DND-41 (cell line): Measurements from ENCODE around the gene PGPEP1.

ENCODE experiments used
- ATAC-seq: fragments of 200-7000 bp; cut with Tn5 transposase; 3 replicates; pipeline ENCODE4 v1.9.1; 2021; ENCODE audit warnings: low read depth; ENCODE audit not compliant: insufficient read depth
- DNase-seq: peaks from one replicate; pipeline ENCODE4 v3.0.0-alpha.2; 2020
- H2AFZ ChIP-seq: 2 replicates; pipeline ENCODE4 v1.6.0; 2012; ENCODE audit warnings: low read depth, low read length
- H3K27ac ChIP-seq: 2 replicates; pipeline ENCODE4 v1.5.1; 2012; ENCODE audit warnings: low read length, inconsistent platforms
- H3K27me3 ChIP-seq: fragments of 200-600 bp; sonication (generic); 2 replicates; pipeline ENCODE4 v1.6.0; 2012; ENCODE audit warnings: low read length, mild to moderate bottlenecking, inconsistent platforms; ENCODE audit not compliant: insufficient read depth, poor library complexity
- H3K36me3 ChIP-seq: 2 replicates; pipeline ENCODE4 v1.5.1; 2012; ENCODE audit warnings: low read length, inconsistent platforms; ENCODE audit not compliant: insufficient read depth
- H3K4me1 ChIP-seq: 2 replicates; pipeline ENCODE4 v1.5.1; 2012; ENCODE audit warnings: mild to moderate bottlenecking, low read length; ENCODE audit not compliant: insufficient read depth
- H3K4me2 ChIP-seq: 2 replicates; pipeline ENCODE4 v1.6.0; 2012; ENCODE audit warnings: mild to moderate bottlenecking, moderate library complexity, low read length, inconsistent platforms; ENCODE audit not compliant: insufficient read depth
- H3K4me3 ChIP-seq, 2 experiments: fragments of 200-600 bp in 1 of 2; shearing (Covaris generic) in 1 of 2; 2 replicates each; pipeline ENCODE4 v1.5.1; 2012 to 2016; ENCODE audit warnings: inconsistent platforms in 2 of 2, low read length in 2 of 2, mild to moderate bottlenecking in 2 of 2, low read depth in 1 of 2, moderate library complexity in 1 of 2
- H3K79me2 ChIP-seq: 2 replicates; pipeline ENCODE4 v1.6.0; 2012; ENCODE audit warnings: low read length, inconsistent platforms; ENCODE audit not compliant: insufficient read depth
- H3K9ac ChIP-seq: 2 replicates; pipeline ENCODE4 v1.6.0; 2012; ENCODE audit warnings: low read depth, mild to moderate bottlenecking, inconsistent platforms, low read length, moderate library complexity
- H3K9me3 ChIP-seq: 2 replicates; pipeline ENCODE4 v1.5.1; 2012; ENCODE audit warnings: low read length, moderate library complexity, mild to moderate bottlenecking, inconsistent platforms; ENCODE audit not compliant: insufficient read depth, severe bottlenecking
- H4K20me1 ChIP-seq: 2 replicates; pipeline ENCODE4 v1.6.0; 2012; ENCODE audit warnings: low read length; ENCODE audit not compliant: insufficient read depth
- CTCF ChIP-seq: IDR thresholded peaks from 2 replicates; pipeline ENCODE4 v1.5.1; 2012; ENCODE audit warnings: borderline replicate concordance, low read length, moderate library complexity, mild to moderate bottlenecking; ENCODE audit not compliant: poor library complexity, severe bottlenecking; ENCODE audit errors: extremely low read depth
- EZH2 ChIP-seq: IDR thresholded peaks from 3 replicates; pipeline ENCODE4 v1.6.1; 2012; ENCODE audit warnings: borderline replicate concordance, low read depth, mild to moderate bottlenecking, moderate library complexity, low read length, inconsistent platforms; ENCODE audit not compliant: severe bottlenecking

The PGPEP1 gene

DNA sequence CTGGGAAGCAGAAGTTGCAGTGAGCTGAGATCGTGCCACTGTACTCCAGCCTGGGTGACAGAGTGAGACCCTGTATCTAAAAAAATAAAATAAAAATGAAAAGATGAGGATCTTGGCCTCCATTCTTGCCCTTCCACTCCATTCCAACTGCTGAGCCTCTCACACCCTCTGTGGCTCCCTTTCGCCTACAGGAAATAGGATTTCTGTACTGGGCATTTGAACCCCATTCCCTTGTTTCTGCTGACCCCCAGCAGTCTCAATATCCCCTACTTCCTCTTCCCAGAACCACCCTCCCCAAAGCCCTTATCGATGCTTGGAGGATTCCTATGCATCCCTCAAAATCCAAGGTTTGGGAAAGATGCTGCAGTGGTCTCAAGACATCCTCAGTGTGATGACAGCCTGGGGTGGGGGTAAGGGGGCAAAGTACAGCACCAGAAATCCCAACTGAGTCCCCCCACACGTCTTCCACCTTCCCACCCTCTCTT lies 33.1 kb downstream of the PGPEP1 start:
- Histone ChIP-seq H3K36me3 (no peaks in the 10 kb centered on the region), H3K9ac (no peak overlapping the region), H3K27ac (no peak overlapping the region), H3K9me3 (no peaks in the 10 kb centered on the region), H3K27me3 (no peaks in the 10 kb centered on the region), H3K4me1 (peaks cover 10% of the 10 kb centered on the region), H4K20me1 (no peaks in the 10 kb centered on the region), H3K4me2 (no peak overlapping the region), H3K4me3 (no peak overlapping the region), H3K79me2 (no peaks in the 10 kb centered on the region), H2AFZ (no peak overlapping the region)
- DNase-seq (no peak), ATAC-seq (no peak)
- TF ChIP-seq CTCF: no peak
- no peak for TF ChIP-seq EZH2

DNA sequence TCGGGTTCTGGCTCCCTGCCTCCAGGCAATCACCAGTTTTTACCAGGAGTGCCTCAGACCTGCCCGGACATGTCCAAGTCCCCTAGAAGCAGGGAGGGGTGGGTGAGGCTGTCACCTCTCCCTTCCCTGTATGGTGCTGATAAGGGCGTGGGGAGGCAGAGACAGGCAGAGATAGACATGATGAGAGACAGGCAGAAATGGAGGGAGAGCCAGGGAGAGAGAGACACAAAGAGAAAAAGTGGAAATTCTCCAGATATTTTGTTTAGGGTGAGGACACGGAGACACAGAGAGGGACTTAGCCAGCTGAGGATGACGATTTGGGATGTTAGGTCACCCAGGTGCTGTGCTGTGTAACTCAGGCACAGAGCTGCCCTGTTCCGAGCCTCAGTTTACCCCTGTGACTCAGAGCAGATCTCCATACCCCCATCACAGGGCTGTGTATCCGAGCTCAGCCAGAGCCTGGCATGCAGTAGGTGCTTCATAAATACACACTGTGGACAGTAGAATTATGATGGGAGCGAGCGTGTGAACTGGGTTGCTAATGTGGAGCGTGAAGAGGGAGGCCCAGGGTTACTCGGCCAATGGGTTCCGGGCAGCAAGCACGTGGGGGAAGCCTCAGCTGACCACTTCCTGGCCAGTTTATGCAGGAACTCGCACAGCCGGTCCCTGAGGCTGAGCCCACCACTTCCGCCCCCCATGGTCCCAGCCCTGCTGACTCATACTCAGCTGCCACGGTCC lies 33.7 kb downstream of the PGPEP1 start:
- H4K20me1 ChIP-seq: no peaks in the 10 kb centered on the region
- DNase-seq (peak; percentile 82), ATAC-seq (peak; percentile 89)
- H3K36me3 ChIP-seq: no peaks in the 10 kb centered on the region
- H3K4me3 ChIP-seq: no peak overlapping the region
- no peaks in the 10 kb centered on the region for H3K79me2 ChIP-seq
- no peak overlapping the region for H3K9ac ChIP-seq
- H3K27ac ChIP-seq: peak overlapping the region; percentile 54
- no peak overlapping the region for H2AFZ ChIP-seq
- no peak overlapping the region for H3K4me2 ChIP-seq
- H3K4me1 ChIP-seq: peaks cover 10% of the 10 kb centered on the region
- H3K9me3 ChIP-seq: no peaks in the 10 kb centered on the region
- TF ChIP-seq EZH2 (no peak), CTCF (no peak)
- H3K27me3 ChIP-seq: no peaks in the 10 kb centered on the region

DNA sequence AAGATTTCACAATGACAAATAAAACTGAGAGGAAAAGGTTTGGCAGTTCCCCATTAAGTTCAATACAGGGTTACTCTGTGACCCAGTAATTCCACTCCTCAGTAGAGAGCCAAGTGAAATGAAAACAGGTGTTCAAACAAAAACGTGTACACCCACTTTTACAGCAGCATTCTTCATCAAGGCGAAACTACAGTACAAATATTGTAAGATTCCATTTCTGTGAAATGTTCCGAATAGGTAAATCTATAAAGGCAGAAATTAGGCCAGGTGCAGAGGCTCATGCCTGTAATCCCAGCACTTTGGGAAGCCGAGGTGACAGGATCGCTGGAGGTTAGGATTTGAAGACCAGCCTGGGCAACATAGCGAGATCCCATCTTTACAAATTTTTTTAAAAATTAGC lies 36.6 kb downstream of the PGPEP1 start:
- no peaks in the 10 kb centered on the region for H3K36me3 ChIP-seq
- no peak for ATAC-seq
- no peak overlapping the region for H3K4me3 ChIP-seq
- no peak overlapping the region for H3K27ac ChIP-seq
- no peaks in the 10 kb centered on the region for H4K20me1 ChIP-seq
- no peak overlapping the region for H2AFZ ChIP-seq
- H3K4me2 ChIP-seq: no peak overlapping the region
- no peaks in the 10 kb centered on the region for H3K79me2 ChIP-seq
- peaks cover 10% of the 10 kb centered on the region for H3K4me1 ChIP-seq
- H3K27me3 ChIP-seq: no peaks in the 10 kb centered on the region
- DNase-seq: no peak
- H3K9ac ChIP-seq: no peak overlapping the region
- H3K9me3 ChIP-seq: no peaks in the 10 kb centered on the region
- no peak for TF ChIP-seq EZH2
- TF ChIP-seq CTCF: no peak
